Measurements from ENCODE around the gene EXT2. TPM values are rescaled to one million over a fixed set of nuclear protein-coding genes. Genes with fewer than 3 reads are reported as not detected.

Gene EXT2
- total and polyA plus RNA-seq, 11 donors, result 12.6 to 41.9 (median 31.9) TPM

GRCh38 chr11:44138980-44139379, 43.5 kb downstream of the EXT2 start:
- H3K4me3 ChIP-seq, result no peak overlapping the region
- H3K4me1 ChIP-seq, result peaks cover 3 to 50% (median 28%) of the 10 kb centered on the region in 12 donors
- no peaks in the 10 kb centered on the region for H3K27me3 ChIP-seq
- H3K36me3 ChIP-seq, result peaks cover 0 to 29% (median 11%) of the 10 kb centered on the region in 9 donors
- DNase-seq (no peak), ATAC-seq (no peak)
- TF ChIP-seq POLR2A (IDR thresholded peaks at IDR 0.05) (no peak), CTCF (IDR thresholded peaks at IDR 0.05) (no peak)
- peak overlapping the region in 5 of 12 donors; percentile 43 to 70 (median 61) for H3K27ac ChIP-seq
- no peaks in the 10 kb centered on the region for H3K9me3 ChIP-seq
- intact Hi-C loops (cut with DNase I), result loop anchor here in 6 of 10 donors (10.0 kb wide), 3 partner anchors 96 to 146 kb away; no protein-coding TSS in a partner anchor
- 54 to 72% (median 67%) methylated on average over 2 of the region's 2 CpGs for WGBS, 4 donors

DNA sequence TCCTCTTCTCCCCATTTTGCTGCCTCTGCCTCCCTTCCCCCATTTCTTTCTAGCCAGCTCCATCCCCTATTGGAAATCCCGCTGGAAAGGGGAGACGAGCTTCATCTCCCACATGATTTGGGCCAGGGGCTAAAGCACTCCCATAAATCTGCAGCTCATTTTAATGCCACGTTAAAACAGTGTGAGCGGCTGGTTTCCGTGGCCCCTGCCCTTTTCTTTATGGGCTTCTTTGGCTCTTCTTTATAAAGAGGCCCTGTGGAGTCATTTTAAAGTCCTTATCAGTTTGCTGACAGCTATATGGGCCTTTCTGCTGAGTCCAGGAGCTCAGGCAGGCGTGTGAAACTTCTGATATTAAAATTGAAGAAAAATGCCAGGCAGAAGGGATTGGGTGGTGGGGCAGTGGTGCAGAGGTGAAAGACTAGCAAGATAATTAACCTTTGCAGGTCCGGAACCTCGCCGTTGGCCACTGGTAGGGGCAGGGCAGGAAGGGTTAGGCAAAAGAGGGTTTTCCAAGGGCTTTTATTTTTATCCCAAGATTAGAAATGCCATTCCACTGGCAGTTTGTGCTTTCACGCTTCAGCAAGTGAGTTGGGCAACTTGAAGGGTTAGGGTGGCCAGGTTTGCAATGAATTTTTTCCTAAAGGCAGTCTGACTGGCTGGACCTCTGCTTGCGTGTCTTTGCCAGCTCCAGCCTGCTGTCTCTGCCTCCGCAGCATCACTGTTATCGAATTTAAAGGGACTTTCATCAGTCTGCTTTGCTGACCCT, 44.3 kb downstream of the EXT2 start:
- intact Hi-C loops (cut with DNase I), result loop anchor here in 6 of 10 donors (10.0 kb wide), 3 partner anchors 95 to 145 kb away; no protein-coding TSS in a partner anchor

DNA sequence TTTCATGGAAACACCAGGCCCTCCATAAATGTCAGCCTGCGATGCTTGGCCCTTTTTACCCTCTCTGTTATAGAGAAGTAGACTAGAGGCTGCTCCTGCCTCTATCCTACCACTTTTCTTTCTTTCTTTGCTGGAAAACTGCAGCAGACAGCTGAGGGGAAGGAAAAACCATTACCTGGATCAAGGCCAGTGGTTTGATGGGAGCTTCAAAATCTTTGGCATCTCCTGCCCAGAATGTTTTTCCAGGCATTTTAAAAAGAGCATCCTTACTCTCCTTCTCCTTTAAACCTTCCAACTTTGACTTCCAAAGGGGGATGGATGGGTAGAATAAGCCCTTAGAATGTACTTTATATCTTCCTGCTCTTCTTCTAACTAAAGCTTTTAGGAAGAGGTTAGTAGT, 44.9 kb downstream of the EXT2 start:
- ATAC-seq (no peak), DNase-seq (no peak)
- no peaks in the 10 kb centered on the region for H3K9me3 ChIP-seq
- WGBS, 4 donors, result 35 to 54% (median 37%) methylated on average over 1 of the region's 1 CpG
- peak overlapping the region in 10 of 12 donors; percentile 27 to 70 (median 58) for H3K27ac ChIP-seq
- peaks cover 0 to 18% (median 2%) of the 10 kb centered on the region in 9 donors for H3K36me3 ChIP-seq
- intact Hi-C loops (cut with DNase I), result no loop called here
- no peaks in the 10 kb centered on the region for H3K27me3 ChIP-seq
- TF ChIP-seq POLR2A (IDR thresholded peaks at IDR 0.05) (no peak), CTCF (IDR thresholded peaks at IDR 0.05) (no peak)
- peaks cover 6 to 64% (median 41%) of the 10 kb centered on the region in 12 donors for H3K4me1 ChIP-seq
- H3K4me3 ChIP-seq, result no peak overlapping the region

More for the DNA sequence above, 44.3 kb downstream of the EXT2 start:
- TF ChIP-seq CTCF (IDR thresholded peaks at IDR 0.05) (no peak), POLR2A (IDR thresholded peaks at IDR 0.05) (no peak)
- peaks cover 0 to 24% (median 7%) of the 10 kb centered on the region in 9 donors for H3K36me3 ChIP-seq
- H3K4me1 ChIP-seq, result peaks cover 3 to 57% (median 36%) of the 10 kb centered on the region in 12 donors
- no peaks in the 10 kb centered on the region for H3K27me3 ChIP-seq
- DNase-seq (peak in 1 of 5 donors; percentile 42), ATAC-seq (peak; percentile 43 to 86 (median 80))
- H3K9me3 ChIP-seq, result no peaks in the 10 kb centered on the region
- 43 to 52% (median 46%) methylated on average over 13 of the region's 13 CpGs for WGBS, 4 donors
- H3K27ac ChIP-seq, result peak overlapping the region in 10 of 12 donors; percentile 27 to 70 (median 58)
- no peak overlapping the region for H3K4me3 ChIP-seq

DNA sequence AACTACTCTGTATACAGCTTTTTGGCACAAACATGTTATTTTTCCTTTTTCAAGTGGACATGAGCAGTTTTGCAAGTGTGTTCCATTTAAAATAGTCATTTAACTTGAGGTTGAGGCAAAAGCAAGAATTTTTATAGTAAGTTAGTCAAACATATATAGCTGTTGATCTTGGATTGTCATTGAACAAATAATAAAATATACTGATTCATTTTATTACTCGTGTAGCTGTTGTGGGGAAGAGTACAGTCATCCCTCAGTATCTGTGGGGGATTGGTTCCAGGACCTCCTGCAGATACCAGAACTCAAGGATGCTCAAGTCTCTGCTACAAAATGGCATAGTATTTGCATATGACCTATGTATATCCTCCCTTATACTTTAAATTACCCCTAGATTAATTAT, 45.3 kb downstream of the EXT2 start:
- no peaks in the 10 kb centered on the region for H3K27me3 ChIP-seq
- no peaks in the 10 kb centered on the region for H3K9me3 ChIP-seq
- intact Hi-C loops (cut with DNase I), result no loop called here
- peaks cover 6 to 66% (median 42%) of the 10 kb centered on the region in 12 donors for H3K4me1 ChIP-seq
- peak overlapping the region in 4 of 12 donors; percentile 59 to 70 (median 62) for H3K27ac ChIP-seq
- DNase-seq (no peak), ATAC-seq (no peak)
- TF ChIP-seq CTCF (IDR thresholded peaks at IDR 0.05), result no peak
- no peak for TF ChIP-seq POLR2A (IDR thresholded peaks at IDR 0.05)
- no peak overlapping the region for H3K4me3 ChIP-seq
- peaks cover 0 to 19% (median 0%) of the 10 kb centered on the region in 9 donors for H3K36me3 ChIP-seq
- 0 to 70% (median 56%) methylated on average over 1 of the region's 1 CpG for WGBS, 4 donors
